Measurements from ENCODE around the gene TNS1.

GRCh38 chr2:217799563-217800432, 203.0 kb downstream of the TNS1 start:
- TF ChIP-seq, protein P1, sequence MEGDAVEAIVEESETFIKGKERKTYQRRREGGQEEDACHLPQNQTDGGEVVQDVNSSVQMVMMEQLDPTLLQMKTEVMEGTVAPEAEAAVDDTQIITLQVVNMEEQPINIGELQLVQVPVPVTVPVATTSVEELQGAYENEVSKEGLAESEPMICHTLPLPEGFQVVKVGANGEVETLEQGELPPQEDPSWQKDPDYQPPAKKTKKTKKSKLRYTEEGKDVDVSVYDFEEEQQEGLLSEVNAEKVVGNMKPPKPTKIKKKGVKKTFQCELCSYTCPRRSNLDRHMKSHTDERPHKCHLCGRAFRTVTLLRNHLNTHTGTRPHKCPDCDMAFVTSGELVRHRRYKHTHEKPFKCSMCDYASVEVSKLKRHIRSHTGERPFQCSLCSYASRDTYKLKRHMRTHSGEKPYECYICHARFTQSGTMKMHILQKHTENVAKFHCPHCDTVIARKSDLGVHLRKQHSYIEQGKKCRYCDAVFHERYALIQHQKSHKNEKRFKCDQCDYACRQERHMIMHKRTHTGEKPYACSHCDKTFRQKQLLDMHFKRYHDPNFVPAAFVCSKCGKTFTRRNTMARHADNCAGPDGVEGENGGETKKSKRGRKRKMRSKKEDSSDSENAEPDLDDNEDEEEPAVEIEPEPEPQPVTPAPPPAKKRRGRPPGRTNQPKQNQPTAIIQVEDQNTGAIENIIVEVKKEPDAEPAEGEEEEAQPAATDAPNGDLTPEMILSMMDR (conservative IDR thresholded peaks at IDR 0.05; ENCODE audit: low read length), result no peak
- no peak for TF ChIP-seq EZH2phosphoT487 (IDR thresholded peaks at IDR 0.05; ENCODE audit: borderline replicate concordance)

All from Loucy (cell line).